ENCODE data around the gene CHIT1. TPM values are rescaled to one million over a fixed set of nuclear protein-coding genes. Genes with fewer than 3 reads are reported as not detected.

Gene CHIT1
- 1 to 10 TPM in 4 of 5 experiments, under 1 TPM in 1; 0.76 to 2.2 (median 1.1) TPM for total RNA-seq
- not detected for polyA plus RNA-seq
- 2.4 reads per million, percentile 12 among the genes with 10 or more reads in this experiment for total RNA-seq

GRCh38 chr1:203229471-203230135 is at the start of gene CHIT1:
Gene CHIT1 (minus strand): TSS chr1:203229673. CDS start chr1:203229636, 37 bp downstream.
- no peak within 1 kb of the TSS for H3K4me3 ChIP-seq (ENCODE audit: low read length)
- ATAC-seq, result no peak
- no peaks in the 10 kb centered on the region for H3K9me3 ChIP-seq (ENCODE audit: control insufficient read depth in 2 of 3, low read length in 3 of 3)
- no peaks in the 10 kb centered on the region for H3K36me3 ChIP-seq (ENCODE audit: control insufficient read depth in 2 of 3, insufficient read depth in 3 of 3, low read length in 3 of 3)
- H3K27ac Mint-ChIP-seq, result no peak within 1 kb of the TSS
- no peak for DNase-seq
- peaks cover 0 to 8% (median 5%) of the 10 kb centered on the region in 5 donors for H3K36me3 Mint-ChIP-seq
- H3K4me3 Mint-ChIP-seq, result no peak within 1 kb of the TSS
- peaks cover 4 to 23% (median 11%) of the 10 kb centered on the region in 11 donors for H3K9me3 Mint-ChIP-seq
- H3K4me1 ChIP-seq (ENCODE audit: control insufficient read depth in 2 of 2, insufficient read depth in 2 of 2, low read length in 2 of 2), result no peaks in the 10 kb centered on the region
- no peaks in the 10 kb centered on the region for H3K27me3 ChIP-seq (ENCODE audit: control insufficient read depth in 2 of 2, insufficient read depth in 2 of 2, low read length in 2 of 2)
- ChIA-PET CTCF (no interaction called here), POLR2A (no interaction called here)
- peaks cover 17 to 32% (median 18%) of the 10 kb centered on the region in 5 donors for H3K27me3 Mint-ChIP-seq
- no peak within 1 kb of the TSS for H3K27ac ChIP-seq (ENCODE audit: low read depth, low read length)
- intact Hi-C loops (cut with micrococcal nuclease), result no loop called here
- H3K4me1 Mint-ChIP-seq, result no peaks in the 10 kb centered on the region

- ChIA-PET CTCF (interaction anchor here (0.6 to 15.6 kb wide), 6 partner anchors 10 to 209 kb away, joined by 3 to 480 read pairs (median 64); no protein-coding TSS in a partner anchor), POLR2A (interaction anchor here (1.2 to 31.3 kb wide), 5 partner anchors 10 to 59 kb away, joined by 6 to 1812 read pairs (median 13); partner anchors contain the start of gene BTG2)
- H3K9me3 Mint-ChIP-seq, result no peaks in the 10 kb centered on the region
Observed at GRCh38 chr1:203278885-203279406, 49.5 kb upstream of the CHIT1 start.

GRCh38 chr1:203278082-203278884 is 48.8 kb upstream of the CHIT1 start:
- Mint-ChIP-seq H3K27ac (peak overlapping the region; percentile 72 to 98 (median 89)), H3K9me3 (no peaks in the 10 kb centered on the region), H3K27me3 (no peaks in the 10 kb centered on the region), H3K4me1 (peaks cover 35 to 78% (median 65%) of the 10 kb centered on the region in 7 donors), H3K36me3 (no peaks in the 10 kb centered on the region), H3K4me3 (peak overlapping the region; percentile 22 to 79 (median 63))
- H3K4me1 ChIP-seq (ENCODE audit: control insufficient read depth in 2 of 2, insufficient read depth in 2 of 2, low read length in 2 of 2), result peaks cover 4 to 45% of the 10 kb centered on the region in 2 donors
- ChIA-PET CTCF (interaction anchor here (0.5 to 15.6 kb wide), 9 partner anchors 11 to 210 kb away, joined by 3 to 480 read pairs (median 13); partner anchors contain the start of gene BTG2), POLR2A (interaction anchor here (0.9 to 31.3 kb wide), 7 partner anchors 10 to 60 kb away, joined by 3 to 1812 read pairs (median 13); partner anchors contain the start of gene BTG2)
- peak; percentile 55 for ATAC-seq
- peak overlapping the region; percentile 74 for H3K27ac ChIP-seq (ENCODE audit: low read depth, low read length)
- peak in 6 of 9 donors; percentile 40 to 60 (median 50) for DNase-seq
- H3K27me3 ChIP-seq (ENCODE audit: control insufficient read depth in 2 of 2, insufficient read depth in 2 of 2, low read length in 2 of 2), result no peaks in the 10 kb centered on the region
- intact Hi-C loops (cut with micrococcal nuclease), result loop anchor here (1.0 to 10.0 kb wide), 3 partner anchors 9 to 487 kb away; partner anchors contain the start of genes BTG2 (in 1 of the 2) and LAX1 (in 1 of the 2)
- peak overlapping the region; percentile 14 for H3K4me3 ChIP-seq (ENCODE audit: low read length)
- H3K36me3 ChIP-seq (ENCODE audit: control insufficient read depth in 2 of 3, insufficient read depth in 3 of 3, low read length in 3 of 3), result no peaks in the 10 kb centered on the region
- no peaks in the 10 kb centered on the region for H3K9me3 ChIP-seq (ENCODE audit: control insufficient read depth in 2 of 3, low read length in 3 of 3)

More at GRCh38 chr1:203278885-203279406, 49.5 kb upstream of the CHIT1 start:
- no peaks in the 10 kb centered on the region for H3K27me3 Mint-ChIP-seq
- H3K4me3 ChIP-seq (ENCODE audit: low read length), result no peak overlapping the region
- DNase-seq (no peak), ATAC-seq (no peak)
- peak overlapping the region; percentile 74 for H3K27ac ChIP-seq (ENCODE audit: low read depth, low read length)
- no peaks in the 10 kb centered on the region for H3K36me3 Mint-ChIP-seq
- peak overlapping the region; percentile 62 to 98 (median 89) for H3K27ac Mint-ChIP-seq
- H3K4me1 ChIP-seq (ENCODE audit: control insufficient read depth in 2 of 2, insufficient read depth in 2 of 2, low read length in 2 of 2), result peaks cover 0 to 38% of the 10 kb centered on the region in 2 donors
- no peaks in the 10 kb centered on the region for H3K9me3 ChIP-seq (ENCODE audit: control insufficient read depth in 2 of 3, low read length in 3 of 3)
- H3K27me3 ChIP-seq (ENCODE audit: control insufficient read depth in 2 of 2, insufficient read depth in 2 of 2, low read length in 2 of 2), result no peaks in the 10 kb centered on the region
- H3K4me1 Mint-ChIP-seq, result peaks cover 35 to 71% (median 58%) of the 10 kb centered on the region in 7 donors
- peak overlapping the region in 9 of 10 donors; percentile 23 to 79 (median 63) for H3K4me3 Mint-ChIP-seq
- H3K36me3 ChIP-seq (ENCODE audit: control insufficient read depth in 2 of 3, insufficient read depth in 3 of 3, low read length in 3 of 3), result no peaks in the 10 kb centered on the region
- intact Hi-C loops (cut with micrococcal nuclease), result loop anchor here (1.0 to 10.0 kb wide), 3 partner anchors 8 to 486 kb away; partner anchors contain the start of genes BTG2 (in 1 of the 2) and LAX1 (in 1 of the 2)

DNA sequence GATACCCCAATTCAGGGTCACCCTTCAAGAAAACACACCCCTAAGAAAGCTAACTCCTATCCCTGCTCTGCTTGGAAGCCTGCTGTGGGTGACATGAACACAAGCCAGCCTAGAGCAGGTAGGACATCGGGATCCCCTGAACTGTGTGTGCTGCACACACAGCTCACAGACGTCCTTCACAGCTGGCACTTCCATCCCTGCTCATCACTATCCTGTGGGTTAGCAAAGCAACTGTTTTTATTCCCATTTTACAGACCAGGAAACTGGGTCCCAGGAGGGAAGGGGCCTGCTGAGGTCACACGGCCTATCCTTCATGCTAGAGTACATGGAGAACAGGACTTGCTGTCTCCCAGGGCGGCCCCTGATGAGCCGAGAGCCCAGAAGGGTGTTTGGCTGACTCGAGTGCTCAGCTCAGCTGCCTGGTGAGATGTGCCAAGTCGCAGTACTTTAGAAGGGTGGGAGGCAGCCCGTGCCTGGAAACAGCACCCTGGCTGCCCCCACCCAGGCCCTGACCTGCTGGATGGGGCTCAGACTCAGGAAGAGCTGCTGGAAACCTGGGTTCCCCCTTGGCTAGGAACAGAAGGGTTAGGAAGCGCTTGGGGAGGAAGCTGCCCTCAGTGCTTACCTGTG is 47.6 kb upstream of the CHIT1 start:
- CTCF ChIA-PET, result interaction anchor here (0.7 to 15.6 kb wide), 9 partner anchors 8 to 63 kb away, joined by 3 to 480 read pairs (median 13); partner anchors contain the start of gene BTG2
- Mint-ChIP-seq H3K27ac (peak overlapping the region; percentile 72 to 98 (median 89)), H3K4me1 (peaks cover 37 to 73% (median 70%) of the 10 kb centered on the region in 7 donors), H3K27me3 (no peaks in the 10 kb centered on the region), H3K4me3 (peak overlapping the region; percentile 22 to 79 (median 63)), H3K36me3 (no peaks in the 10 kb centered on the region), H3K9me3 (no peaks in the 10 kb centered on the region)
- ATAC-seq (no peak), DNase-seq (peak in 1 of 9 donors; percentile 27)
- intact Hi-C loops (cut with micrococcal nuclease), result loop anchor here in 1 of 2 donors (10.0 kb wide), 1 partner anchor 488 kb away; the partner anchor contains the start of gene LAX1
- H3K9me3 ChIP-seq (ENCODE audit: control insufficient read depth in 2 of 3, low read length in 3 of 3), result no peaks in the 10 kb centered on the region
- POLR2A ChIA-PET, result interaction anchor here (0.6 to 31.3 kb wide), 10 partner anchors 12 to 202 kb away, joined by 3 to 1812 read pairs (median 6); partner anchors contain the start of gene BTG2
- no peaks in the 10 kb centered on the region for H3K27me3 ChIP-seq (ENCODE audit: control insufficient read depth in 2 of 2, insufficient read depth in 2 of 2, low read length in 2 of 2)
- H3K4me1 ChIP-seq (ENCODE audit: control insufficient read depth in 2 of 2, insufficient read depth in 2 of 2, low read length in 2 of 2), result peaks cover 6 to 51% of the 10 kb centered on the region in 2 donors
- peak overlapping the region; percentile 74 for H3K27ac ChIP-seq (ENCODE audit: low read depth, low read length)
- no peak overlapping the region for H3K4me3 ChIP-seq (ENCODE audit: low read length)
- no peaks in the 10 kb centered on the region for H3K36me3 ChIP-seq (ENCODE audit: control insufficient read depth in 2 of 3, insufficient read depth in 3 of 3, low read length in 3 of 3)

DNA sequence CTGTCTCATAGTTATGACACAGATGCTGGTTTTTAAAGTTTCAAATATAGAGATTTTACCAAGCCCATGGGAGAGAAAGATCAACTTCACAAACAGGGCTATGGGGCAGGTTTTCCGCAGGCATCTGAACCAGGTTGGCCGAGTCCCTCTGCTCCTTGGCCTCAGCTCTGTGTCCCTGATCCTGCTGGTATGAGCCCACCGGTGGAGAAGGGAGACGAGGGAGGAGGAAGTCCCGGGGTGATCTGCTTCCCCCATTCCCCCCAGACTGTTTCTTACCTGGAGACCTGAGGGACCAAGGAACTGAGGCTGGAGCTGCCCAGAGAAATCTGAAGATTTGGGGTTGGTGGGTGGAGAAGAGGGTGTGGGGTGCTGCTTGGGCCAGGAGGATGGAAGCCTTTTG is 46.9 kb upstream of the CHIT1 start:
- Mint-ChIP-seq H3K27ac (peak overlapping the region; percentile 59 to 98 (median 83)), H3K4me3 (peak overlapping the region in 2 of 10 donors; percentile 66 to 70), H3K9me3 (no peaks in the 10 kb centered on the region), H3K4me1 (peaks cover 35 to 75% (median 73%) of the 10 kb centered on the region in 7 donors), H3K36me3 (no peaks in the 10 kb centered on the region), H3K27me3 (no peaks in the 10 kb centered on the region)
- ATAC-seq (no peak), DNase-seq (no peak)
- H3K36me3 ChIP-seq (ENCODE audit: control insufficient read depth in 2 of 3, insufficient read depth in 3 of 3, low read length in 3 of 3), result no peaks in the 10 kb centered on the region
- H3K4me3 ChIP-seq (ENCODE audit: low read length), result no peak overlapping the region
- H3K4me1 ChIP-seq (ENCODE audit: control insufficient read depth in 2 of 2, insufficient read depth in 2 of 2, low read length in 2 of 2), result peaks cover 6 to 51% of the 10 kb centered on the region in 2 donors
- H3K27me3 ChIP-seq (ENCODE audit: control insufficient read depth in 2 of 2, insufficient read depth in 2 of 2, low read length in 2 of 2), result no peaks in the 10 kb centered on the region
- H3K27ac ChIP-seq (ENCODE audit: low read depth, low read length), result no peak overlapping the region
- H3K9me3 ChIP-seq (ENCODE audit: control insufficient read depth in 2 of 3, low read length in 3 of 3), result no peaks in the 10 kb centered on the region
- ChIA-PET CTCF (interaction anchor here (1.3 to 15.6 kb wide), 9 partner anchors 9 to 212 kb away, joined by 3 to 480 read pairs (median 14); partner anchors contain the start of gene BTG2), POLR2A (interaction anchor here (1.6 to 31.3 kb wide), 3 partner anchors 12 to 40 kb away, joined by 6 to 1812 read pairs (median 389); partner anchors contain the start of gene BTG2)
- intact Hi-C loops (cut with micrococcal nuclease), result loop anchor here in 1 of 2 donors (10.0 kb wide), 1 partner anchor 488 kb away; the partner anchor contains the start of gene LAX1

Data from naive thymus-derived CD4-positive, alpha-beta T cell (primary cell).